CD4-positive, alpha-beta memory T cell (primary cell): ENCODE data around the gene GALNT12. TPM values are rescaled to one million over a fixed set of nuclear protein-coding genes. Genes with fewer than 3 reads are reported as not detected.

Experiments
- CTCF ChIA-PET: fragments of 350-600 bp; sonication (Branson Sonifier 250); formaldehyde crosslinking; loops from one replicate; lab custom pipeline; 2021; ENCODE audit warnings: inconsistent platforms; ENCODE audit not compliant: partially characterized antibody; lab: Charles Lee
- POLR2A ChIA-PET: fragments of 350-600 bp; sonication (Branson Sonifier 250); formaldehyde crosslinking; loops from one replicate; lab custom pipeline; 2021; ENCODE audit not compliant: partially characterized antibody; lab: Charles Lee
- DNase-seq, 5 donors: peaks; one replicate each; pipeline versions ENCODE4 v3.0.0 to v3.0.0-alpha.2; 2020 to 2022; ENCODE audit warnings: mixed read lengths in 1 of 5
- H3K27ac ChIP-seq: one replicate; pipeline ENCODE4 v1.7.0; 2013; ENCODE audit warnings: low read depth, low read length
- H3K27me3 ChIP-seq: 2 replicates; pipeline ENCODE4 v1.7.0; 2013; ENCODE audit warnings: mild to moderate bottlenecking, low read length, moderate library complexity; ENCODE audit not compliant: insufficient read depth
- H3K36me3 ChIP-seq: 2 replicates; pipeline ENCODE4 v1.7.0; 2013; ENCODE audit warnings: mild to moderate bottlenecking, low read length, moderate library complexity; ENCODE audit not compliant: insufficient read depth
- H3K4me1 ChIP-seq: 2 replicates; pipeline ENCODE4 v1.7.0; 2013; ENCODE audit warnings: mild to moderate bottlenecking, low read length, moderate library complexity; ENCODE audit not compliant: insufficient read depth
- H3K4me3 ChIP-seq, 2 donors: one replicate each; pipeline ENCODE4 v1.7.0; 2013; ENCODE audit warnings: low read length in 2 of 2, mild to moderate bottlenecking in 1 of 2
- H3K9me3 ChIP-seq, 2 donors: one replicate each; pipeline ENCODE4 v1.7.0; 2013; ENCODE audit warnings: low read length in 2 of 2, control low read depth in 1 of 2; ENCODE audit not compliant: control insufficient read depth in 1 of 2
- H3K27ac Mint-ChIP-seq, 7 donors: one replicate each; pipeline ENCODE4 v1.8.0; 2020 to 2021; ENCODE audit warnings: mixed read lengths in 7 of 7, mild to moderate bottlenecking in 6 of 7, inconsistent platforms in 3 of 7, moderate library complexity in 3 of 7
- H3K27me3 Mint-ChIP-seq, 2 donors: one replicate each; pipeline ENCODE4 v1.8.0; 2020 to 2021; ENCODE audit warnings: mixed read lengths in 2 of 2
- H3K36me3 Mint-ChIP-seq, 2 donors: one replicate each; pipeline ENCODE4 v1.8.0; 2020 to 2021; ENCODE audit warnings: mixed read lengths in 2 of 2, inconsistent platforms in 1 of 2, mild to moderate bottlenecking in 1 of 2
- H3K4me1 Mint-ChIP-seq, 4 donors: one replicate each; pipeline ENCODE4 v1.8.0; 2020 to 2021; ENCODE audit warnings: mixed read lengths in 4 of 4, mild to moderate bottlenecking in 1 of 4
- H3K4me3 Mint-ChIP-seq, 8 donors: one replicate each; pipeline ENCODE4 v1.8.0; 2020 to 2021; ENCODE audit warnings: mixed read lengths in 8 of 8, mild to moderate bottlenecking in 7 of 8, moderate library complexity in 6 of 8, inconsistent platforms in 3 of 8
- H3K9me3 Mint-ChIP-seq, 8 donors: one replicate each; pipeline ENCODE4 v1.8.0; 2020 to 2021; ENCODE audit warnings: mixed read lengths in 8 of 8, mild to moderate bottlenecking in 5 of 8, inconsistent platforms in 3 of 8, moderate library complexity in 1 of 8
- intact Hi-C: fragments of 100-400 bp; cut with micrococcal nuclease; formaldehyde crosslinking; loops from one replicate; pipeline ENCODE4 v1.15.1; 2023
- polyA plus RNA-seq, 2 donors: library from polyadenylated mRNA; unstranded; fragments of 300-500 nt; fragmentation: Illumina TruSeq; gene quantifications; one replicate each; pipeline ENCODE4 v1.2.3, GENCODE V29; 2021
- total RNA-seq, 2 experiments: library from RNA; stranded (reverse); gene quantifications; one replicate each; pipeline ENCODE4 v1.2.3, GENCODE V29; 2021

GALNT12 gene
- total and polyA plus RNA-seq, 4 experiments from 2014 or later = 3.1 to 13.8 (median 8.6) TPM

DNA sequence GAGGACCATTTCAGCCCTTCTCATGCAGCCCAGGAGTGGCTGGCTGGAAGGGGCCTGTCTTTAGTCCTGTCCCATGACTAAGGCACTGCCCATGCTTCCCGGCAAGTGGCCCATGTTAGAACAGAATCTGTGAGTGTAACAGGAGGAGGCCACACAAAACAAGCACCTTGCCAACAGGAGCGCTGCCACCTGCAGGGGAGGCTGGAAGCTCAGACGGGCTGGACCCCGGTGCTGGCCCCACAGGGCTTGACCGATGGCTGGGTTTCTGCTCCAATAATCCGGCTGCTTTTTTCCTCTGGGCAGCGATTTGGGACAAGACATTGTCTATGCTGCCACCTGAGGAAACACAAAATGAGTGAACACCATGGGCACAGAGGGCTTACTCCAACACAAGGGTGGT is 39.6 kb upstream of the GALNT12 start:
- Histone ChIP-seq H3K4me3 (no peak overlapping the region), H3K36me3 (no peaks in the 10 kb centered on the region), H3K4me1 (no peaks in the 10 kb centered on the region), H3K27ac (no peak overlapping the region), H3K27me3 (no peaks in the 10 kb centered on the region), H3K9me3 (no peaks in the 10 kb centered on the region)
- Mint-ChIP-seq H3K4me1 (no peaks in the 10 kb centered on the region), H3K4me3 (no peak overlapping the region), H3K9me3 (peaks cover 0 to 11% (median 4%) of the 10 kb centered on the region in 8 donors), H3K36me3 (peaks cover 63 to 81% of the 10 kb centered on the region in 2 donors), H3K27me3 (no peaks in the 10 kb centered on the region), H3K27ac (no peak overlapping the region)
- intact Hi-C loops = loop anchor here (10.0 kb wide), 1 partner anchor 213 kb away; no protein-coding TSS in a partner anchor
- DNase-seq = no peak
- ChIA-PET POLR2A (no interaction called here), CTCF (no interaction called here)

DNA sequence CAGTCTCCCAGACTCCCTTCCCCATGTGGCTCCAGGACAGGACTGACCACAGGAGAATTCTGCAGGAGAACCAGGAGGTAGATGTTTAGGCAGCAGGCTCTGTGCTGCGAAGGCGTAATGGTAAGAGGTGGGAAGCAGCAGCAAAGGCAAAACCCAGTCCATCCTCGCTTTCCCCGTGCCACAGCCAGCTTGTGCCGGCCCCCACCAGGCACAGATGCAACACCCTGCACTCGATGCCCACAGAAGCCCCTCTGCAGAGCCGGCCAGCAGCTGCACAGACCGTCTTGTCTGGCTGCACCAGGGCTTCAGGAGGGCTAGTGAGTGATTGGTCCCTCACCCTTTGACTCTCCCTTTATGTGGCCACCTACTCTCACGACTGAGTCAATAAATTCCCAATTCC is 39.1 kb upstream of the GALNT12 start:
- POLR2A ChIA-PET = no interaction called here
- intact Hi-C loops = loop anchor here (10.0 kb wide), 1 partner anchor 214 kb away; no protein-coding TSS in a partner anchor
- peaks cover 67 to 81% of the 10 kb centered on the region in 2 donors for H3K36me3 Mint-ChIP-seq
- Histone ChIP-seq H3K27ac (no peak overlapping the region), H3K9me3 (no peaks in the 10 kb centered on the region), H3K4me1 (no peaks in the 10 kb centered on the region), H3K27me3 (no peaks in the 10 kb centered on the region), H3K36me3 (no peaks in the 10 kb centered on the region), H3K4me3 (no peak overlapping the region)
- H3K27ac Mint-ChIP-seq = no peak overlapping the region
- H3K4me3 Mint-ChIP-seq = no peak overlapping the region
- CTCF ChIA-PET = no interaction called here
- H3K9me3 Mint-ChIP-seq = peaks cover 0 to 11% (median 4%) of the 10 kb centered on the region in 8 donors
- no peak for DNase-seq
- H3K27me3 Mint-ChIP-seq = no peaks in the 10 kb centered on the region
- H3K4me1 Mint-ChIP-seq = no peaks in the 10 kb centered on the region

GRCh38 chr9:98770717-98771116 is 36.8 kb upstream of the GALNT12 start:
- Mint-ChIP-seq H3K4me1 (no peaks in the 10 kb centered on the region), H3K36me3 (peaks cover 60 to 69% of the 10 kb centered on the region in 2 donors), H3K4me3 (no peak overlapping the region), H3K27me3 (no peaks in the 10 kb centered on the region), H3K9me3 (peaks cover 0 to 2% (median 0%) of the 10 kb centered on the region in 8 donors), H3K27ac (peak overlapping the region in 1 of 7 donors; percentile 48)
- H3K36me3 ChIP-seq = no peaks in the 10 kb centered on the region
- H3K4me3 ChIP-seq = no peak overlapping the region
- no peaks in the 10 kb centered on the region for H3K9me3 ChIP-seq
- no peaks in the 10 kb centered on the region for H3K27me3 ChIP-seq
- intact Hi-C loops = no loop called here
- POLR2A ChIA-PET = no interaction called here
- DNase-seq = no peak
- no peaks in the 10 kb centered on the region for H3K4me1 ChIP-seq
- CTCF ChIA-PET = interaction anchor here (1.0 kb wide), 1 partner anchor 8 kb away, joined by 4 read pairs; no protein-coding TSS in a partner anchor
- no peak overlapping the region for H3K27ac ChIP-seq

- intact Hi-C loops = no loop called here
- Mint-ChIP-seq H3K36me3 (peaks cover 63 to 64% of the 10 kb centered on the region in 2 donors), H3K27me3 (no peaks in the 10 kb centered on the region), H3K4me3 (no peak overlapping the region), H3K27ac (peak overlapping the region in 1 of 7 donors; percentile 24), H3K4me1 (peaks cover 0 to 1% (median under 1%) of the 10 kb centered on the region in 4 donors), H3K9me3 (no peaks in the 10 kb centered on the region)
- H3K27me3 ChIP-seq = no peaks in the 10 kb centered on the region
- H3K4me1 ChIP-seq = no peaks in the 10 kb centered on the region
- H3K36me3 ChIP-seq = no peaks in the 10 kb centered on the region
- H3K27ac ChIP-seq = no peak overlapping the region
- DNase-seq = no peak
- ChIA-PET POLR2A (no interaction called here), CTCF (interaction anchor here (1.0 to 1.2 kb wide), 3 partner anchors 8 to 456 kb away, joined by 3 to 4 read pairs (median 3); no protein-coding TSS in a partner anchor)
- no peaks in the 10 kb centered on the region for H3K9me3 ChIP-seq
- H3K4me3 ChIP-seq = no peak overlapping the region
These were observed 36.1 kb upstream of the GALNT12 start for GRCh38 chr9:98771209-98771874.

DNA sequence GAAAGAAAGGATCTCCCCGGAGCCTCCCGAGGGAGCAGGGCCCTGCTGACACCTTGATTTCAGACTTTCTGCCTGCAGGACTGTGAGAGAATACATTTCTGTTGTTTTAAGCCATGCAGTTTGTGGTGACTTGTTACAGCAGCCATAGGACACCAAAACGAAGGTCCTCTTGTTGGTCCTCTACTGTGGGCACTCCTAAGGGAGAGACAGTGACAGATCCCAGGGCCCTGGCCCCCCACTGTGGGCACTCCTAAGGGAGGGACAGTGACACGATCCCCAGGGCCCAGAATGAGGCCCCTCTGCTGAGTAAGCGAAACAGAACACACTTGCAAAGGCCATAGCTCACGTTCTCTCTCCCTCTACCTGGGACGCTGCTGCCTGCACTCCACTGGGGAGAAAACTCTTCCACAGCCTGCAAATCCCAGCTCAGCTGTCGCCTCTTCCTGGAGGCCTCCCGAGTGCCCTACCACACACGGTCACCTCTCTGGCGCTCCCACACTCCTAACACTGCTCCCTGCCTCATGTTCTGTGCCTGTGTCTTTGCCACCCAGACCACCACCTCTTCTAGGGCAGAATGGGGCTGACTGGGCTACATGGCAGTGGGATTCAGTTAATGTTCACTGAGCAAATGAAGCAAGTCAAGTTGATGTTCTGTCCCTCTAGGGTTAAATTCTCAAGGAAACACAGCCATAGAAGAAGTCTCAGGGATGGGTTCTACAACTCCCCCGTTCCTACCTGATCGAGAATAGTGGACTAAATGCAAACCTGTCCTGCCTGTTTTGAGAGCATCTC is 34.9 kb upstream of the GALNT12 start:
- no peak overlapping the region for H3K4me3 ChIP-seq
- H3K36me3 Mint-ChIP-seq = peaks cover 53 to 56% of the 10 kb centered on the region in 2 donors
- H3K36me3 ChIP-seq = no peaks in the 10 kb centered on the region
- intact Hi-C loops = no loop called here
- no peaks in the 10 kb centered on the region for H3K27me3 ChIP-seq
- no peak for DNase-seq
- H3K9me3 ChIP-seq = no peaks in the 10 kb centered on the region
- no peaks in the 10 kb centered on the region for H3K4me1 ChIP-seq
- POLR2A ChIA-PET = no interaction called here
- CTCF ChIA-PET = interaction anchor here (1.2 kb wide), 2 partner anchors 20 to 458 kb away, joined by 3 read pairs; no protein-coding TSS in a partner anchor
- peaks cover 0 to 3% (median under 1%) of the 10 kb centered on the region in 4 donors for H3K4me1 Mint-ChIP-seq
- no peak overlapping the region for H3K27ac ChIP-seq
- H3K4me3 Mint-ChIP-seq = no peak overlapping the region
- H3K9me3 Mint-ChIP-seq = no peaks in the 10 kb centered on the region
- H3K27me3 Mint-ChIP-seq = no peaks in the 10 kb centered on the region
- H3K27ac Mint-ChIP-seq = no peak overlapping the region

GRCh38 chr9:98773721-98774120 is 33.7 kb upstream of the GALNT12 start:
- Mint-ChIP-seq H3K27ac (no peak overlapping the region), H3K36me3 (peaks cover 45 to 50% of the 10 kb centered on the region in 2 donors), H3K4me1 (peaks cover 0 to 3% (median under 1%) of the 10 kb centered on the region in 4 donors), H3K9me3 (no peaks in the 10 kb centered on the region), H3K27me3 (no peaks in the 10 kb centered on the region), H3K4me3 (no peak overlapping the region)
- no peaks in the 10 kb centered on the region for H3K9me3 ChIP-seq
- H3K27ac ChIP-seq = no peak overlapping the region
- H3K27me3 ChIP-seq = no peaks in the 10 kb centered on the region
- DNase-seq = no peak
- H3K36me3 ChIP-seq = no peaks in the 10 kb centered on the region
- intact Hi-C loops = no loop called here
- no peaks in the 10 kb centered on the region for H3K4me1 ChIP-seq
- CTCF ChIA-PET = interaction anchor here (0.8 to 3.4 kb wide), 8 partner anchors 8 to 596 kb away, joined by 3 to 23 read pairs (median 6); no protein-coding TSS in a partner anchor
- H3K4me3 ChIP-seq = no peak overlapping the region
- POLR2A ChIA-PET = no interaction called here

DNA sequence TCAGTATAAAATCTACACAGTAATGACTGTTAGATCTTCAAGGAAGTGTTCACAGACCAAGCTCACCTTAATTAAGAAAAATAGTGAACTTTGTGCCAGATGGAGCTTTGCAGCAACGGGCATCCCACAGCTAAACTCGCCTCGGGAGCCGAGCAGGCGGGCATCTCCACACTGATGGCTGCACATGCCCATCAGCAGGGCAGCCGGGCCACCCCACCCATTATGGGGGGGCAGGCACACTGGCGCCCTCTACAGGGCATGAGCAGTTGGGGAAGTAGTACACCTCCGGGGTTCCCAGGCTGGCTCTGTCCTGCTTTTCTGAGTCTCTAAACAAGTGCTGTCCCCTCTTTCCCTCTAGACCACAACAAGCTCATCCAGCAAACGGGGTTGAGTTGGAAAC is 32.7 kb upstream of the GALNT12 start:
- Mint-ChIP-seq H3K36me3 (peaks cover 41 to 43% of the 10 kb centered on the region in 2 donors), H3K27ac (no peak overlapping the region), H3K9me3 (no peaks in the 10 kb centered on the region), H3K27me3 (no peaks in the 10 kb centered on the region), H3K4me1 (peaks cover 0 to 3% (median under 1%) of the 10 kb centered on the region in 4 donors), H3K4me3 (no peak overlapping the region)
- ChIA-PET CTCF (interaction anchor here (1.0 to 3.4 kb wide), 13 partner anchors 9 to 701 kb away, joined by 3 to 23 read pairs (median 4); no protein-coding TSS in a partner anchor), POLR2A (no interaction called here)
- Histone ChIP-seq H3K4me3 (no peak overlapping the region), H3K27ac (no peak overlapping the region), H3K27me3 (no peaks in the 10 kb centered on the region), H3K4me1 (no peaks in the 10 kb centered on the region), H3K36me3 (no peaks in the 10 kb centered on the region), H3K9me3 (no peaks in the 10 kb centered on the region)
- DNase-seq = peak in 2 of 5 donors; percentile 5 to 13
- intact Hi-C loops = no loop called here
